ENCODE measurements around the gene ATXN7.

GRCh38 chr3:64033069-64033468 is 169.4 kb downstream of the ATXN7 start:
- TF ChIP-seq, protein P1, sequence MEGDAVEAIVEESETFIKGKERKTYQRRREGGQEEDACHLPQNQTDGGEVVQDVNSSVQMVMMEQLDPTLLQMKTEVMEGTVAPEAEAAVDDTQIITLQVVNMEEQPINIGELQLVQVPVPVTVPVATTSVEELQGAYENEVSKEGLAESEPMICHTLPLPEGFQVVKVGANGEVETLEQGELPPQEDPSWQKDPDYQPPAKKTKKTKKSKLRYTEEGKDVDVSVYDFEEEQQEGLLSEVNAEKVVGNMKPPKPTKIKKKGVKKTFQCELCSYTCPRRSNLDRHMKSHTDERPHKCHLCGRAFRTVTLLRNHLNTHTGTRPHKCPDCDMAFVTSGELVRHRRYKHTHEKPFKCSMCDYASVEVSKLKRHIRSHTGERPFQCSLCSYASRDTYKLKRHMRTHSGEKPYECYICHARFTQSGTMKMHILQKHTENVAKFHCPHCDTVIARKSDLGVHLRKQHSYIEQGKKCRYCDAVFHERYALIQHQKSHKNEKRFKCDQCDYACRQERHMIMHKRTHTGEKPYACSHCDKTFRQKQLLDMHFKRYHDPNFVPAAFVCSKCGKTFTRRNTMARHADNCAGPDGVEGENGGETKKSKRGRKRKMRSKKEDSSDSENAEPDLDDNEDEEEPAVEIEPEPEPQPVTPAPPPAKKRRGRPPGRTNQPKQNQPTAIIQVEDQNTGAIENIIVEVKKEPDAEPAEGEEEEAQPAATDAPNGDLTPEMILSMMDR (conservative IDR thresholded peaks at IDR 0.05; ENCODE audit: low read length) = no peak
- TF ChIP-seq EZH2phosphoT487 (IDR thresholded peaks at IDR 0.05; ENCODE audit: borderline replicate concordance, low read depth, low read length) = no peak

Measured in OCI-LY7 (cell line).